ENCODE results near the gene TFPI.

- TF ChIP-seq ZNF423 (CRISPR knock-in tag; IDR thresholded peaks at IDR 0.05) (no peak), CTCF (IDR thresholded peaks at IDR 0.05) (no peak), KAT7 (CRISPR knock-in tag; IDR thresholded peaks at IDR 0.05; ENCODE audit: borderline replicate concordance) (no peak), E2F5 (CRISPR knock-in tag; IDR thresholded peaks at IDR 0.05) (no peak), SP1 (CRISPR knock-in tag; conservative IDR thresholded peaks at IDR 0.05) (no peak), NFYB (CRISPR knock-in tag; conservative IDR thresholded peaks at IDR 0.05; ENCODE audit: low read depth) (no peak), ESRRA (CRISPR knock-in tag; IDR thresholded peaks at IDR 0.05; ENCODE audit: borderline replicate concordance) (no peak), USF2 (CRISPR knock-in tag; IDR thresholded peaks at IDR 0.05) (no peak), MAX (CRISPR knock-in tag; IDR thresholded peaks at IDR 0.05) (no peak), SMAD3 (CRISPR knock-in tag; IDR thresholded peaks at IDR 0.05; ENCODE audit: borderline replicate concordance) (no peak), USF1 (CRISPR knock-in tag; IDR thresholded peaks at IDR 0.05) (no peak)
Observed at GRCh38 chr2:187566712-187567111, 12.5 kb upstream of the TFPI start.
